Endothelial cell of umbilical vein (primary cell): Measurements from ENCODE around the gene STX12. TPM values are rescaled to one million over a fixed set of nuclear protein-coding genes. Genes with fewer than 3 reads are reported as not detected.
"Not testable (repeated sequence)": the region's sequence is repeated elsewhere in the genome, so short reads cannot be mapped to it uniquely, and the experiment has no call there.

Experiments
- BruUV-seq: library from RNA; stranded (reverse); fragments of 400-500 nt; replicated peaks from 2 replicates; lab custom pipeline; 2021; lab: Mats Ljungman, UMichigan
- CTCF ChIA-PET: fragments of 300-600, 350-600 bp; sonication (Branson Sonifier 250); formaldehyde crosslinking; loops from one replicate; lab custom pipeline; 2021; ENCODE audit warnings: antibody characterized with exemption, inconsistent platforms; lab: Charles Lee
- POLR2A ChIA-PET: fragments of 300-600, 350-600 bp; sonication (Branson Sonifier 250); formaldehyde crosslinking; loops from one replicate; lab custom pipeline; 2021; ENCODE audit warnings: antibody characterized with exemption, inconsistent platforms; lab: Charles Lee
- DNase-seq: peaks from one replicate; pipeline ENCODE4 v3.0.0-alpha.2; 2011; ENCODE audit warnings: low read depth, low spot score
- FAIRE-seq: peaks from 2 replicates; lab custom pipeline; 2011; peaks lifted over from hg19 to GRCh38; lab: Jason Lieb, UNC
- H2AFZ ChIP-seq: 2 replicates; pipeline ENCODE4 v1.6.0; 2012; ENCODE audit warnings: low read depth, low read length, control low read depth, inconsistent platforms
- H3K27ac ChIP-seq: 2 replicates; pipeline ENCODE4 v1.5.1; 2011; ENCODE audit warnings: low read depth, mild to moderate bottlenecking, control low read depth, low read length, moderate library complexity; ENCODE audit not compliant: insufficient read depth
- H3K27me3 ChIP-seq, 2 experiments: 2 replicates each; pipeline versions ENCODE4 v1.6.0 to v1.6.1; 2011; ENCODE audit warnings: low read length in 2 of 2, mixed read lengths in 1 of 2; ENCODE audit not compliant: control insufficient read depth in 2 of 2, insufficient read depth in 2 of 2
- H3K36me3 ChIP-seq, 2 experiments: 2 replicates in 1 of 2; 3 replicates in 1 of 2; pipeline ENCODE4 v1.5.1; 2011; ENCODE audit warnings: low read length in 2 of 2, mild to moderate bottlenecking in 1 of 2, moderate library complexity in 1 of 2; ENCODE audit not compliant: control insufficient read depth in 2 of 2, insufficient read depth in 2 of 2; ENCODE audit errors: extremely low read depth in 1 of 2
- H3K4me1 ChIP-seq: 3 replicates; pipeline ENCODE4 v1.5.1; 2011; ENCODE audit warnings: mild to moderate bottlenecking, low read length; ENCODE audit not compliant: control insufficient read depth, insufficient read depth; ENCODE audit errors: extremely low read depth
- H3K4me2 ChIP-seq: 2 replicates; pipeline ENCODE4 v1.6.1; 2011; ENCODE audit warnings: low read length, control low read depth, mixed read lengths; ENCODE audit not compliant: insufficient read depth
- H3K4me3 ChIP-seq, 3 experiments: fragments of 200-600 bp in 1 of 3; sonication (generic), shearing (Covaris generic) in 1 of 3; replicated peaks in 1 of 3; 2 replicates each; pipeline ENCODE4 v1.5.1; 2011 to 2016; ENCODE audit warnings: control low read depth in 3 of 3, low read length in 3 of 3, mild to moderate bottlenecking in 2 of 3, inconsistent platforms in 1 of 3, low read depth in 1 of 3, moderate library complexity in 1 of 3; ENCODE audit not compliant: insufficient read depth in 1 of 3
- H3K79me2 ChIP-seq: 2 replicates; pipeline ENCODE4 v1.6.0; 2012; ENCODE audit warnings: low read length, inconsistent platforms; ENCODE audit not compliant: control insufficient read depth, insufficient read depth
- H3K9ac ChIP-seq: replicated peaks from 2 replicates; pipeline ENCODE3; 2011; ENCODE audit warnings: low read length, control low read depth; ENCODE audit not compliant: insufficient read depth; ENCODE audit errors: extremely low read depth
- H3K9me1 ChIP-seq: replicated peaks from 3 replicates; pipeline ENCODE4 v1.6.0; 2011; ENCODE audit warnings: mild to moderate bottlenecking, low read length; ENCODE audit not compliant: control insufficient read depth, insufficient read depth; ENCODE audit errors: extremely low read depth
- H3K9me3 ChIP-seq: replicated peaks from 2 replicates; pipeline ENCODE4 v1.5.1; 2012; ENCODE audit warnings: low read length, inconsistent platforms; ENCODE audit not compliant: control insufficient read depth, insufficient read depth
- H4K20me1 ChIP-seq: replicated peaks from 2 replicates; pipeline ENCODE3; 2011; ENCODE audit warnings: mild to moderate bottlenecking, low read length; ENCODE audit not compliant: control insufficient read depth, insufficient read depth; ENCODE audit errors: extremely low read depth
- EZH2 ChIP-seq: IDR thresholded peaks from 2 replicates; pipeline ENCODE4 v1.6.1; 2012; ENCODE audit warnings: borderline replicate concordance, low read depth, mild to moderate bottlenecking, moderate library complexity, low read length, inconsistent platforms; ENCODE audit not compliant: severe bottlenecking
- FOS ChIP-seq: IDR thresholded peaks from 2 replicates; pipeline ENCODE4 v1.6.1; 2011; ENCODE audit warnings: mild to moderate bottlenecking, low read length, moderate library complexity, borderline replicate concordance; ENCODE audit not compliant: insufficient read depth
- GATA2 ChIP-seq: IDR thresholded peaks from 2 replicates; pipeline ENCODE4 v1.7.0; 2011; ENCODE audit warnings: low read depth, mild to moderate bottlenecking, moderate library complexity, mixed read lengths, low read length; ENCODE audit not compliant: insufficient read length, insufficient read depth
- JUN ChIP-seq: IDR thresholded peaks from 2 replicates; pipeline ENCODE4 v1.6.1; 2011; ENCODE audit warnings: borderline replicate concordance, low read depth; ENCODE audit not compliant: insufficient read length, insufficient read depth
- MYC ChIP-seq: IDR thresholded peaks from one replicate; pipeline ENCODE4 v1.6.1; 2011; ENCODE audit warnings: mild to moderate bottlenecking, low read depth, low read length
- POLR2A ChIP-seq: IDR thresholded peaks from 2 replicates; pipeline ENCODE4 v1.6.1; 2012; ENCODE audit warnings: low read depth, mild to moderate bottlenecking, control low read depth, low read length
- POLR2AphosphoS5 ChIP-seq: IDR thresholded peaks from 2 replicates; pipeline ENCODE4 v1.6.1; 2012; ENCODE audit warnings: low read depth, mild to moderate bottlenecking, control low read depth, low read length, moderate library complexity; ENCODE audit not compliant: insufficient read depth
- dilution Hi-C: fragments of 300-500 bp; cut with MboI; formaldehyde crosslinking; loops from one replicate; pipeline ENCODE4 v1.15.0; 2019; ENCODE audit warnings: low sequenced_read_pairs; ENCODE audit not compliant: extremely low pct_ligation_motif_present
- intact Hi-C: fragments of 100-400 bp; cut with micrococcal nuclease; formaldehyde crosslinking; loops from one replicate; pipeline ENCODE4 v1.10.0; 2022
- polyA plus RNA-seq, 4 experiments: library from polyadenylated mRNA; depleted of rRNA in 3 of 4; stranded (reverse) in 3 of 4; unstranded in 1 of 4; fragments of >200 nt; gene quantifications; 2 replicates each; pipeline versions ENCODE4 v1.2.1 to v1.2.3, GENCODE V29; 2011 to 2012; ENCODE audit warnings: missing spikeins in 1 of 4
- total RNA-seq: library from RNA; stranded (reverse); gene quantifications from 2 replicates; pipeline ENCODE4 v1.2.3, GENCODE V29; 2021
- TF ChIP-seq, protein P1 (sequence below), 2 donors: IDR thresholded peaks; 1 replicate in 1 of 2; 2 replicates in 1 of 2; pipeline ENCODE4 v1.5.1; 2011; ENCODE audit warnings: low read length in 2 of 2, mild to moderate bottlenecking in 2 of 2, moderate library complexity in 2 of 2, control low read depth in 1 of 2, inconsistent platforms in 1 of 2, low read depth in 1 of 2; ENCODE audit not compliant: insufficient read depth in 1 of 2; ENCODE audit errors: extremely low read depth in 1 of 2
- TF ChIP-seq, protein P2 (sequence below): IDR thresholded peaks from 2 replicates; pipeline ENCODE4 v1.6.1; 2011; ENCODE audit not compliant: insufficient read depth, insufficient read length

Gene STX12
- total and polyA plus RNA-seq, 2 donors (not counting 3 experiments of a cell fraction or from before 2014, with no cell fraction given) = 28.7 to 90.3 TPM

DNA sequence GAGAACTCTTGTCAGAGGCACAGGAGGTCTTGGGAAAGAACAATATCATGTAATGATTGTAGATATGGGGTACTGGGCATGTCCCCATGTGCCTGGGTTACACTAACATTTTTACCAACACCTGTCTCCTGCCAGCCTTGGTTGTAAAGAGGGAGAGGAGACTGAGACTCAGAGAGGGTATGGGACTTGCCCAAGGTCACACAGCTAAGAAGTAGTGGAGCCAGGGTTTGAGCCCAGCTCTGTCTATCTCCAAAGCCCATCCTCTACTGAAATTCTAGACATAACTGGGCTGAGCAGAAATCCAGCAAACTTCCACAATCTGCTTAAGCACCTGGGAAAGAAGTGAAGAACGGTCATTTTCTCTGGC, 96.7 kb downstream of the STX12 start:
- Histone ChIP-seq H3K4me2 (no peak overlapping the region), H3K9ac (no peak overlapping the region), H4K20me1 (no peaks in the 10 kb centered on the region), H3K4me1 (peaks cover 7% of the 10 kb centered on the region), H3K9me3 (no peaks in the 10 kb centered on the region), H3K4me3 (no peak overlapping the region), H2AFZ (no peak overlapping the region), H3K36me3 (no peaks in the 10 kb centered on the region), H3K79me2 (no peaks in the 10 kb centered on the region), H3K27me3 (no peaks in the 10 kb centered on the region), H3K9me1 (no peaks in the 10 kb centered on the region), H3K27ac (no peak overlapping the region)
- no TSS peak for BruUV-seq
- no peak for TF ChIP-seq POLR2A
- TF ChIP-seq POLR2AphosphoS5 = no peak
- no peak for TF ChIP-seq MYC
- TF ChIP-seq GATA2 = no peak
- no peak for TF ChIP-seq FOS
- TF ChIP-seq, protein P1, sequence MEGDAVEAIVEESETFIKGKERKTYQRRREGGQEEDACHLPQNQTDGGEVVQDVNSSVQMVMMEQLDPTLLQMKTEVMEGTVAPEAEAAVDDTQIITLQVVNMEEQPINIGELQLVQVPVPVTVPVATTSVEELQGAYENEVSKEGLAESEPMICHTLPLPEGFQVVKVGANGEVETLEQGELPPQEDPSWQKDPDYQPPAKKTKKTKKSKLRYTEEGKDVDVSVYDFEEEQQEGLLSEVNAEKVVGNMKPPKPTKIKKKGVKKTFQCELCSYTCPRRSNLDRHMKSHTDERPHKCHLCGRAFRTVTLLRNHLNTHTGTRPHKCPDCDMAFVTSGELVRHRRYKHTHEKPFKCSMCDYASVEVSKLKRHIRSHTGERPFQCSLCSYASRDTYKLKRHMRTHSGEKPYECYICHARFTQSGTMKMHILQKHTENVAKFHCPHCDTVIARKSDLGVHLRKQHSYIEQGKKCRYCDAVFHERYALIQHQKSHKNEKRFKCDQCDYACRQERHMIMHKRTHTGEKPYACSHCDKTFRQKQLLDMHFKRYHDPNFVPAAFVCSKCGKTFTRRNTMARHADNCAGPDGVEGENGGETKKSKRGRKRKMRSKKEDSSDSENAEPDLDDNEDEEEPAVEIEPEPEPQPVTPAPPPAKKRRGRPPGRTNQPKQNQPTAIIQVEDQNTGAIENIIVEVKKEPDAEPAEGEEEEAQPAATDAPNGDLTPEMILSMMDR (IDR thresholded peaks at IDR 0.05; ENCODE audit: extremely low read depth in 1 of 2, insufficient read depth in 1 of 2, low read depth in 1 of 2, low read length in 2 of 2) = no peak
- TF ChIP-seq EZH2 = no peak
- TF ChIP-seq, protein P2, sequence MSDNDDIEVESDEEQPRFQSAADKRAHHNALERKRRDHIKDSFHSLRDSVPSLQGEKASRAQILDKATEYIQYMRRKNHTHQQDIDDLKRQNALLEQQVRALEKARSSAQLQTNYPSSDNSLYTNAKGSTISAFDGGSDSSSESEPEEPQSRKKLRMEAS = no peak
- no peak for TF ChIP-seq JUN
- no peak for DNase-seq
- FAIRE-seq = no peak
- POLR2A ChIA-PET = no interaction called here
- dilution Hi-C loops (no loop called here), intact Hi-C loops (loop anchor here (5.0 kb wide), 1 partner anchor 608 kb away; no protein-coding TSS in a partner anchor)
- CTCF ChIA-PET = interaction anchor here (1.1 kb wide), 1 partner anchor 40 kb away, joined by 3 read pairs; no protein-coding TSS in a partner anchor

DNA sequence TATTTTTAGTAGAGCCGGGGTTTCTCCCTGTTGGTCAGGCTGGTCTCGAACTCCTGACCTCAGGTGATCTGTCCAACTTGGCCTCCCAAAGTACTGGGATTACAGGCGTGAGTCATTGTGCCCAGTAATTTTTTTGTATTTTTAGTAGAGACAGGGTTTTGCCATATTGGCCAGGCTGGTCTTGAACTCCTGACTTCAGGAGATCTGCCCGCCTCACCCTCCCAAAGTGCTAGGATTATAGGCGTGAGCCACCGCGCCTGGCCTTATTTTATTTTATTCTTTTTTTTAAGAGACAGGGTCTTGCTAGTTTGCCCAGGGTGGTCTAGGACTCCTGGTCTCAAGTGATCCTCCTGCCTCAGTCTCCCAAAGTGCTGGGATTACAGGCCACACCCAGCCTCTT, 98.1 kb downstream of the STX12 start:
- H3K9me1 ChIP-seq, dilution Hi-C loops, H2AFZ ChIP-seq, H4K20me1 ChIP-seq, DNase-seq, H3K27me3 ChIP-seq, H3K27ac ChIP-seq, H3K9ac ChIP-seq, H3K79me2 ChIP-seq, H3K9me3 ChIP-seq, H3K4me1 ChIP-seq, H3K4me2 ChIP-seq, FAIRE-seq, POLR2A ChIA-PET, H3K36me3 ChIP-seq, H3K4me3 ChIP-seq, BruUV-seq: not testable (repeated sequence)
- CTCF ChIA-PET = interaction anchor here (0.6 kb wide), 1 partner anchor 180 kb away, joined by 3 read pairs; no protein-coding TSS in a partner anchor
- intact Hi-C loops = loop anchor here (5.0 kb wide), 1 partner anchor 606 kb away; no protein-coding TSS in a partner anchor
